GM18517 (cell line): ENCODE measurements around the gene TNFRSF25.

ENCODE experiments used
- ATAC-seq: cut with Tn5 transposase; IDR thresholded peaks from one replicate; pipeline ENCODE4 v1.9.1; 2021; ENCODE audit warnings: mild to moderate bottlenecking, moderate library complexity; ENCODE audit not compliant: unreplicated experiment

The TNFRSF25 gene

DNA sequence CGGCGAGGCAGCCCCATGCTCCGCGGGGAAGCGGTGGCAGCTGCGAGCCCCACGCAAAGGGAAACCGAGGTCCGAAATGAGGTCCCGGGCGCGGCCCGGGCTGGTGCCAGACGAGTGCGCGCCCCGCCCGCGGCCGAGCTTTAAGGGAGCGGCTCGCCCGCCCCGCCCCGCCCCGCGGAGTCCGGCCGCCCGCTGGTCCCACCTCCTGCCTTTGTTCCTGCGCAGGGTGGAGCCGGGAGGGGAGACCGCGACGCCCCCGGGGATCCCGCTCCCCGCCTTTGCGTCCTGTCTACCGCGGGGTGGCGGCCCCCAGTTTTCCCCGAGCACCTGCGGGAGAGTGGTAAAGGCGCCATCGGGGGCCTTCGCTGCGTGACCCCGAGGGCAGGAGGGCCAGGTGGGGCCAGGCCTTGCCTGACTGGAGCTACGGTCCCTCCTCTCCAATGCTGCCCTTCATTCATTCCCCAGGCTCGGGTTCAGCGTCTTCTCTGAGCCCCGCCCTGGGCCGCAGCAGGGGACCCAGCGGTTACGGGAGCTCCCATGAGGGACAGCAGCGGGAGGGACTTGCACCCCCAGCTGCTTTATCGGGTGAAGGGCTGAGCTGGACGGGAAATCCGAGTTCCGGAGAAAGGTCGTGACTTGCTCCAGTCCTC lies 46.0 kb downstream of the TNFRSF25 start, which contains the start of gene HES2:
Gene HES2, minus strand, starts transcription at position 116 of the 650 bp plus-strand sequence. Its CDS starts 99 bp downstream, at position 17.
- no peak for ATAC-seq

- no peak for ATAC-seq
Measured at GRCh38 chr1:6419397-6419803, 46.6 kb downstream of the TNFRSF25 start.

GRCh38 chr1:6418668-6419396 lies 47.1 kb downstream of the TNFRSF25 start:
- no peak for ATAC-seq

GRCh38 chr1:6417961-6418667 lies 47.9 kb downstream of the TNFRSF25 start:
- no peak for ATAC-seq

GRCh38 chr1:6416906-6417305 lies 49.1 kb downstream of the TNFRSF25 start:
- no peak for ATAC-seq

- no peak for ATAC-seq
Measured at GRCh38 chr1:6416295-6416656, 49.7 kb downstream of the TNFRSF25 start.

DNA sequence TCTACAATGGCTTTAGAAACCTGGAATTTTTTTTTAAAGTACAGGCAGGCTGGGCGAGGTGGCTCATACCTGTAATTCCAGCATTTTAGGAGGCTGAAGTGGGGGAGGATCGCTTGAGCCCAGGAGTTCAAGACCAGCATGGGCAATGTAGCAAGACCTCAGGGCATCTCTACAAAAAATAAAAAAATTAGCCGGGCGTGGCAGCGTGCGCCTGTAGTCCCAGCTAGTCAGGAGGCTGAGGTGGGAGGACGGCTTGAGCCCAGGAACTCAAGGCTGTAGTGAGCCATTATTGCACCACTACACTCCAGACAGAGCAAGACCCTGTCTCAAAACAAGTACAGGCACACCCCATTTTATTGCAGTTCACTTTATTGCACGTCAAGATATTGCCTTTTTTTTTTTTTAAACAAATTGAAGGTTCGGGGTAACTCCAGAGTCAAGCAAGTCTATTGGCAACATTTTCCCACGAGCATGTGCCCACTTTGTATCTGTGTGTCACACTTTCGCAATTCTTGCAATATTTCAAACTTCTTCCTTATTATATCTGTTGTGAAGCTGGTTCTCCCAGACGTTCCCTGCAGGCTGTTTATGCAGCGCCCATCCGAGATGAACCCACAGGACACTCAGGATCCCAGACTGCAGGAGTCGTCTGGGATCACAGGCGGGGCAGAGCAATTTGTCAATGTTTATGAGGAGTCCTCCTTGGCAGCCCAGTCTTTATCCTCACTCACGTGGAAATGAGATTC lies 50.9 kb downstream of the TNFRSF25 start:
- no peak for ATAC-seq

GRCh38 chr1:6414443-6414844 lies 51.5 kb downstream of the TNFRSF25 start:
- ATAC-seq, result peak; percentile 70

GRCh38 chr1:6412896-6413295 lies 53.1 kb downstream of the TNFRSF25 start:
- ATAC-seq, result no peak
